ENCODE measurements around the gene TMPRSS11B.

GRCh38 chr4:68272380-68272779 lies 26.9 kb upstream of the TMPRSS11B start:
- TF ChIP-seq, protein P1, sequence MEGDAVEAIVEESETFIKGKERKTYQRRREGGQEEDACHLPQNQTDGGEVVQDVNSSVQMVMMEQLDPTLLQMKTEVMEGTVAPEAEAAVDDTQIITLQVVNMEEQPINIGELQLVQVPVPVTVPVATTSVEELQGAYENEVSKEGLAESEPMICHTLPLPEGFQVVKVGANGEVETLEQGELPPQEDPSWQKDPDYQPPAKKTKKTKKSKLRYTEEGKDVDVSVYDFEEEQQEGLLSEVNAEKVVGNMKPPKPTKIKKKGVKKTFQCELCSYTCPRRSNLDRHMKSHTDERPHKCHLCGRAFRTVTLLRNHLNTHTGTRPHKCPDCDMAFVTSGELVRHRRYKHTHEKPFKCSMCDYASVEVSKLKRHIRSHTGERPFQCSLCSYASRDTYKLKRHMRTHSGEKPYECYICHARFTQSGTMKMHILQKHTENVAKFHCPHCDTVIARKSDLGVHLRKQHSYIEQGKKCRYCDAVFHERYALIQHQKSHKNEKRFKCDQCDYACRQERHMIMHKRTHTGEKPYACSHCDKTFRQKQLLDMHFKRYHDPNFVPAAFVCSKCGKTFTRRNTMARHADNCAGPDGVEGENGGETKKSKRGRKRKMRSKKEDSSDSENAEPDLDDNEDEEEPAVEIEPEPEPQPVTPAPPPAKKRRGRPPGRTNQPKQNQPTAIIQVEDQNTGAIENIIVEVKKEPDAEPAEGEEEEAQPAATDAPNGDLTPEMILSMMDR (IDR thresholded peaks at IDR 0.05) = no peak
- TF ChIP-seq POLR2A (IDR thresholded peaks at IDR 0.05) = no peak
